Measurements from ENCODE around the gene GAD1. TPM values are rescaled to one million over a fixed set of nuclear protein-coding genes. Genes with fewer than 3 reads are reported as not detected.

GAD1 gene
- 0.41 to 1.1 TPM (median 0.68 TPM) in 5 replicates for total RNA-seq (2022; extraction: Qiagen RNA extraction; ENCODE audit: low read depth)

GRCh38 chr2:170816504-170817092 lies at the start of gene GAD1:
Gene GAD1 (plus strand): TSS chr2:170816887. CDS start chr2:170818592, 1,705 bp downstream.

GRCh38 chr2:170770008-170770605 lies 46.6 kb upstream of the GAD1 start, which contains the start of gene ERICH2:
Gene ERICH2 (plus strand): TSS chr2:170770378. CDS start chr2:170770682, 304 bp downstream.

Other genes starting within 250 kb of the GAD1 start
- gene SP5, start 101.5 kb upstream of the GAD1 start, total RNA-seq (2022; extraction: Qiagen RNA extraction; ENCODE audit: low read depth) = 0.05 TPM in 1 of 5 replicates, not detected in the others
- not detected in 5 replicates for gene ERICH2, start 46.5 kb upstream of the GAD1 start, total RNA-seq (2022; extraction: Qiagen RNA extraction; ENCODE audit: low read depth)
- gene GORASP2, start 112.4 kb downstream of the GAD1 start, total RNA-seq (2022; extraction: Qiagen RNA extraction; ENCODE audit: low read depth) = 86.3 to 116 TPM (median 89.5 TPM) in 5 replicates